Inferior parietal cortex (tissue), 1 donor: Measurements from ENCODE around the gene CDK2.

Source experiments
- DNase-seq: peaks from one replicate; pipeline ENCODE4 v3.0.0-alpha.2; 2016; ENCODE audit errors: extremely low spot score

CDK2 gene

GRCh38 chr12:55937981-55938380 is 28.6 kb upstream of the CDK2 start:
- no peak for DNase-seq

DNA sequence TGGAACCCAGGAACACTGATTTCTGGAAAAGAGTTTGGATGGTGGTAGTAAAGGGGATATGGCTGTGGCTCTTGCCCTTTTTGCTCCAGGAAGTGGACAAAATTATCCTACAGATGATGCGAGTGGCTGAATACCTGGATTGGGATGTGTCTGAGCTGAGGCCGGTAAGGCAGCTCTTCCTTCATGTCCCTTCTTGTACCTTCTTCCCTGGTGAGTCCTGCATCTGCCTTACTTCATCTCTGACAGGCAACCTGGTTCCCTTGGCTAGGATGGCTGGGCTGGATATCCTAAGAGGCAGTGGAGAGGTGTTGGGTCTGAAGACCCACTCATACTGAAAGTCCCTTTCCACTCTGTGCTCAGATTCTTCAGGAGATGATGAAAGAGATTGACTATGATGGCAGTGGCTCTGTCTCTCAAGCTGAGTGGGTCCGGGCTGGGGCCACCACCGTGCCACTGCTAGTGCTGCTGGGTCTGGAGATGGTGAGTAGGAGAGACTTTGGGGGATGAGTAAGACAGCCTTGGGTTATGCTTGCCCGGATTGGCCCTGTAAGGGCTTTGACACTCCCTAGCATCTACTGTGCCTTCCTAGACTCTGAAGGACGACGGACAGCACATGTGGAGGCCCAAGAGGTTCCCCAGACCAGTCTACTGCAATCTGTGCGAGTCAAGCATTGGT is 27.7 kb upstream of the CDK2 start:
- DNase-seq, result no peak

DNA sequence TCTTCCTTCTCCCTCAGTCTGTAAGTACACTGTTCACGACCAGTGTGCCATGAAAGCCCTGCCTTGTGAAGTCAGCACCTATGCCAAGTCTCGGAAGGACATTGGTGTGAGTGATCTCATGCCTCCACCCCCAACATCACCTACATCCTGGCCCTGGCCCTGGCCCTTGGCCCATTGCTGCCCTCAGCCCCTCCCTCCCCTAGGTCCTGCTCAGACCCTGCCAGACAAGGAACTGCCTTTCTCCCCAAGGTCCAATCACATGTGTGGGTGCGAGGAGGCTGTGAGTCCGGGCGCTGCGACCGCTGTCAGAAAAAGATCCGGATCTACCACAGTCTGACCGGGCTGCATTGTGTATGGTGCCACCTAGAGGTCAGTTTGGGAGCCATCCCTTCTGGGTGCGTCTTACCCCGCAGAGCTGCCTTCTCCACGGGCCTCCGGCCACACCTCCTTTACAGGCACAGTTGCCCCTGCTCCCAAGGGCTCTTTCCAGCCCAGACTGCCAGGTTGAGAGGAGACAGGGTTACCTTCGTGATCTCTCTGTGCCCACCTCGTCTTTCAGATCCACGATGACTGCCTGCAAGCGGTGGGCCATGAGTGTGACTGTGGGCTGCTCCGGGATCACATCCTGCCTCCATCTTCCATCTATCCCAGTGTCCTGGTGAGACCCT is 26.4 kb upstream of the CDK2 start:
- peak; percentile 91 for DNase-seq

DNA sequence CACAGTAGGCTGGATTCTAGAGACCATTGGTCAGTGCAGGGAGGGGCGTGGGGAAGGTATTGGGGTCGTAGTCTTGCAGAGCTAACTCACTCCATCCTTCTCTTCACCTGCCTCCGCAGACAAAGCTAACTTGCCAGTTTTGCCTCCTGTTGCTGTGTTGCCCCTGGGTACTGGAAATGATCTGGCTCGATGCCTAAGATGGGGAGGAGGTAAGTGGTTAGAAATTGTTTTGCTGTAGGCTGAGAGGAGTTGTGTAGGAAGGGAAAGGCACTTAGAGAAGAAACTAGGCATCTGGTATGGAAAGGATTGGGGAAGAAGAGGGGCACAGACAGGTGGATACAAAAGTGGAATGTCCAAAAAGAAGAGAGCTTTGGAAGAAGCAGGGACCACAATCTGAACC is 24.6 kb upstream of the CDK2 start:
- DNase-seq, result no peak

DNA sequence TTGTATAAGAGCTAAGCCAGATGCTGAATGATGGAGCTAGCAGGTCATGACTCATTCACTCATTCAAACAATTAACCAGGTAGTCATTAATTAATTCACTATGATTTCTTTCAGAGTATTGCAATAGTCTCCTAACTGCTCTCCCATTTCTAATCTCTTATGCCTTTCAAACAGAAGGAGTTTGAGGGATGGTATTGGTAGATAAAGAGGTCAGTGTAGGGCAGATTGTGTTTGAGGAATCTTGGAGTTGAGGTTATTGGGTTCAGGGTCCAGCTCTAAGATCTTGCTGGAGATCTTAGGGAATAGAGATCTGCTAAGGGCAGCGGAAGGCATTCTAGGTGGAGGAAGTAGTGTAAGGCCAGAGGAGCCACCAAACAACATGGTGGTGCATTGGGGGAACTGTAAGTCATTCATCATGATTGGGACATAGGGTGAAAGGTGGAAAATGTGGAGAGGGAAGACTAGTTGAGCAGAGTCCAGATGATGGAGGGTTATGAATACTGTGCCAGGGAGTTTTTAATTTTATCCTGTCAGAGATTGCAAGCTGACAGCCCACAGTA is 24.0 kb upstream of the CDK2 start:
- no peak for DNase-seq

GRCh38 chr12:55946553-55946952 is 20.1 kb upstream of the CDK2 start:
- no peak for DNase-seq

- DNase-seq, result no peak
Observed at GRCh38 chr12:55955344-55955743, 11.3 kb upstream of the CDK2 start.

DNA sequence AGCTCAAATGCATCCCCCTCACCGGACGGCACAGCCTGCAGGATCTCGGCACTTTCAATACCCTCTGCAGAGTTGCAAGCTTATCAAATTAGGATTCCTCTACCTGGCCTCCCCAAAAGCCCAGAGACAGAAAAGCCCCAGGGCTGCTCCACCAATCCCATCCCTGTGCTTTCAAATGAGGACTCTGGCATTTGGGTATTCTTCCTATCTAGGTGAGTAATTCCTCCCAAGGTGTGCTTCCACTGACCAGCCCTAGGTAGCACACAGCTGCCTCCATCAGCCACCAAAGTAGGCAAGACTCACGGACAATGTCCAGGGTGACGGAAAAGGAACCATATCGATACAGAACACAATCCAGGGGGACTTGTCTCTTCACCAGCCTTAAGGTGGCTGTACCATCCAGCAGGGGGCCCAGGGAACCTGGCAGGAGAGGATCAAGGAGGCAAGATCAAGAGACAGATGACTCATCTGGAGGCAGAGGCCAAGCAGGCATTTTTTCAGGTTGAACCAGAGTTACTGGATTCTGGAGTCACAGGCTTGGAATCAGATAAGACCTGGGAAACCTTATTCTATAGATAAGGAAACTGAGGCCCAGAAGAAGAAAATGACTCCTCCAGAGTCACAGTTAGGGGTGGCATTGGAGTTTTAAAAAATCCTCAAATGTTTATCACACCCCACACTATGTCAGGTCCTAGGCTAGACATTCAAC is 10.7 kb upstream of the CDK2 start:
- no peak for DNase-seq

DNA sequence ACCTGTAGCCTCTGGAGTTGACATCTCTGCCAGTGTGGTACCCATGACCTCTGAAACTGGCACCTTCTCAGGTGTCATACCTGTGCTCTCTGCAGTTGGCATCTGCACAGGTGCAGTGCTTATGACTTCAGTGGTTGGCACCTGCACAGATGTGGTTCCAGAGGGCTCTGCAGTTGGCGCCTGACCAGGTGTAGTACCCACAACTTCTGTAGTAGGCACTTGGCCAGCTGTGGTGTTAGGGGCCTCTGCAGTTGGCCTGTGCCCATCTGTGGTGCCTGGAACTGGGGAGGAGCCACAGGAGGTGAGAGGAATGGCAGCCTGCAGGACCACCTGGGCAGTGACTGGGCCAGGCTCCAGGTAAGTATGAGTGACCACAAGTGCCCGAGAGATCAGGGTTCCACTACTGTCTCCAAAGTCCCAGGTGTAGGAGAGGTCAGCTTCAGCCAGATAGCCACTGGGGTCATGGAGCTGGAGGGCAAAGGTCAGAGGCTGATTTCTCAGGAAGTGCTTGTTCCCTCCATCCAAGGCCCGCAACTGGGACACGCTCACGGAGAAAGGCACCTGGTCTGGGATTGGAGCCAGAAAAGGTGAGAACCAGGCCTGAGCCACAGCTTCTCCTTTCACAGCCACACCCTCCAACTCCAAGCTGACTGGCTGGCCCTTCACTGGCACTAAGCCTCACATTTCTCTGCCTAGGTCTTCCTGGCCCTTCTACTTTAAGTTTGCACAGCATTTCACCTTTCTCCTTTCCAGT is 9.3 kb upstream of the CDK2 start:
- DNase-seq, result no peak

DNA sequence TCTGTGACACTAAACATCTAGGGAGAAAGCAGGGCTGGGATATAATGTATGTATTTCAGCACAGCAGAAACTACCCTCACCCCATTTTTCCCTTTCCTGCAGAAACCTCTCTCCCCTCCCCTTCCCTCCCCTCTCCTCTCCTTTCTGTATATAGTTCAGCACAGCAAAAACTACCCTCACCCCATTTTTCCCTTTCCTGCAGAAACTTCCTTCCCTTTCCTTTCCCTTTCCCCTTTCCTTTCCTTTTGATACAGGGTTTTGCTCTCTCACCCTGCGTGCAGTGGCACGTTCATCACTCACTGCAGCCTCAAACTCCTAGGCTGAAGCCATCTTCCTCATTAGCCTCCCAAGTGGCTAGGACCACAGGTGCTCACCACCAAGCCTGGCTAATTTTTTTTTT is 2.9 kb upstream of the CDK2 start:
- DNase-seq, result no peak

DNA sequence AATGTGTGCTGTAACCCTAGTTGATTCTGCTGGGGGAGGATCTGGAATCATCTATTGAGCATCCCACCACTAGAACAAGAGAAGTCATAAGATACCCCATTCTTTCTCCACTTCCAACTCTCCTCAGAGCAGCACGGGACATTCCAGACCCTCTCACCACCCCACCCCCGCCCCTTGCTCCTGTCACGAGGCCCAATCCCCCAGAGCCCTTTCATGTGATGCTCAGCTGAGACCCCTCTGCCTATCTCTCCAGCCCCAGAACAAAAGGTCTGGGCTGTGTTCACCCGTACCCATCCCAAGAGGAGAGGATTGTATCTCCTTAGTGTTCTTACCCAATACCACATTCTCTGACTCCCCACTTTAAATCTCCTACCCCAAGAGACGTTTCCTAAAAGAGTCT is 1.4 kb upstream of the CDK2 start:
- DNase-seq, result no peak

- no peak for DNase-seq
Observed at GRCh38 chr12:55965941-55966407, 656 bp upstream of the CDK2 start, which contains the start of gene PMEL. TSS of gene PMEL (minus strand) at chr12:55966042. CDS start at chr12:55966011, 31 bp downstream.

GRCh38 chr12:55969356-55969755 is 2.7 kb downstream of the CDK2 start:
- DNase-seq, result no peak

DNA sequence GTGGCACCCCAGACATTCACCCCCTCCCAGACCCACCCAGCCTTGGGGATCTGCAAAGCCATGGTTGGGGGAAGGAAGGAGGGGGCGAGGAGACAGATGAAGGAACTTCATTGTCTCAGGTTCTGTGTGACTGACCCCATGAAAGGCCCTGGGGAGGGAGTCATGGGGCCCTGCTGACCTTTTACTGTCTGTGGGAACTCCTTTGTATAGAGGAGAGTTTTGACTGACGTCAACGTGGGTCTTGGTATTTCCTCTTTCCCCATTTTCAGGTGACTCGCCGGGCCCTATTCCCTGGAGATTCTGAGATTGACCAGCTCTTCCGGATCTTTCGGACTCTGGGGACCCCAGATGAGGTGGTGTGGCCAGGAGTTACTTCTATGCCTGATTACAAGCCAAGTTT is 4.1 kb downstream of the CDK2 start:
- no peak for DNase-seq

- DNase-seq, result no peak
Observed at GRCh38 chr12:55972042-55972441, 5.4 kb downstream of the CDK2 start.

DNA sequence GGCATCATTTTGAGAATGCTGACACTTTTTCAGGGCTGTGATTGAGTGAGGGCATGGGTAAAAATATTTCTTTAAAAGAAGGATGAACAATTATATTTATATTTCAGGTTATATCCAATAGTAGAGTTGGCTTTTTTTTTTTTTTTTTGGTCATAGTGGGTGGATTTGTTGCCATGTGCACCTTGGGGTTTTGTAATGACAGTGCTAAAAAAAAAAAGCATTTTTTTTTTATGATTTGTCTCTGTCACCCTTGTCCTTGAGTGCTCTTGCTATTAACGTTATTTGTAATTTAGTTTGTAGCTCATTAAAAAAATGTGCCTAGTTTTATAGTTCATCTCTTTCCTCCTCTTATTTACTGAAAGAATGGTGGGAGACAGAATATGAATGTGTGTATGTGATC is 5.8 kb downstream of the CDK2 start:
- no peak for DNase-seq

DNA sequence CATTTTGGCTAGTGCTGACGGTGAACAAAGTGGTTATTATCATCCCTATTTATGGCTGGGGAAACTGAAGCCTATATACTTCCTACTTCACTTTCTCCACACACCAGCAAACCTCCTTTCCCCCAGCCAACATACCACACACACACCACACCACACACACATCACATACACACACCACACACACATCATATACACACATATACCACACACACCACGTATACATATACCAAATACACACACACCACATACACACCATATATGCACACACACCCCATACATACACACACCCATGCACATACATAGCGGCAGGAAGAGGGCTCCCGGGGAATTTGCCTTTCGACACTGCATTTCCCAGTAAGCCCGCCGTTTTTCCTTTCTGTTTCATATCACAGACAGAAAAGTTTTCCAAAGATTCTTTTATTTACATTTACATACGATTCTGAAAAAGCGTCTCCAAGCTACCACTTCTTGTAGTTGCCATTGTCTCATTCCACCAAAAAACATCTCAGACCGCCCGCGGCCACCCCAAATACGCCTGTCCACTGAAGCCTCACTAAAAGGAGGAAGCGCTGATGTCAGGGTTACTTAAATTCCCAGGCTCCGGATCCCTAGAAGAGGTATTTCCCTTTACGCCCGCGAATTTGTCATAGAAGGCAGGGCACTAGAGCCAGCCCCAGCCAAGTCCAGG is 6.4 kb downstream of the CDK2 start:
- DNase-seq, result no peak

- DNase-seq, result peak; percentile 100
Observed at GRCh38 chr12:55973599-55974307, 7.1 kb downstream of the CDK2 start, which contains the start of gene RAB5B. TSS of gene RAB5B (plus strand) at chr12:55974078. CDS start at chr12:55986961, 12,883 bp downstream.

DNA sequence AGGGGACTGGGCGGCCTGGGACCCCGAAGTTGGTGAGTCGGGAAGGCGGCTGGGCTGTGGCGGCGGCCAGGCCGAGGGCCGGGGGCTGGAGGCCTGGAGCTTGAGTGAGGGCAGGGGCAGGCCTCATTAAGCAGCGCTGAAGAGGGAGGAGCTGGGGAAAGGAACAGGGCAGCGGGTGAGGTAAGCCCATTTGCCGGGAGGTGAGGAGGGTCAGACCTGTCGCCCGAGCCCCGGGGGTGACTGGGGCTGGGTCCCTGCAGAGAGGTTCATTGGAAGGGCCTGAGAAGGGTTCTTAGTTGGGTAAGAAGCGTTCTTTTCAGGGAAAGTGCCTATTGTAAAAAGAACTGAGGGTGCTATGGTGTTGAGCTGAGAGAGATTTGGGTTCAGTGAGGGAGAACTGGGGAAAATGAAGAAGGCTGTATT is 7.7 kb downstream of the CDK2 start:
- no peak for DNase-seq

GRCh38 chr12:55978393-55978792 is 11.8 kb downstream of the CDK2 start:
- no peak for DNase-seq
